ENCODE measurements around the gene ZNF837.
"Not testable (repeated sequence)": the region's sequence is repeated elsewhere in the genome, so short reads cannot be mapped to it uniquely, and the experiment has no call there.

GRCh38 chr19:58376724-58377123, 4.1 kb downstream of the ZNF837 start:
- TF ChIP-seq POLR2A (IDR thresholded peaks at IDR 0.05): not testable (repeated sequence)
- TF ChIP-seq, protein P1, sequence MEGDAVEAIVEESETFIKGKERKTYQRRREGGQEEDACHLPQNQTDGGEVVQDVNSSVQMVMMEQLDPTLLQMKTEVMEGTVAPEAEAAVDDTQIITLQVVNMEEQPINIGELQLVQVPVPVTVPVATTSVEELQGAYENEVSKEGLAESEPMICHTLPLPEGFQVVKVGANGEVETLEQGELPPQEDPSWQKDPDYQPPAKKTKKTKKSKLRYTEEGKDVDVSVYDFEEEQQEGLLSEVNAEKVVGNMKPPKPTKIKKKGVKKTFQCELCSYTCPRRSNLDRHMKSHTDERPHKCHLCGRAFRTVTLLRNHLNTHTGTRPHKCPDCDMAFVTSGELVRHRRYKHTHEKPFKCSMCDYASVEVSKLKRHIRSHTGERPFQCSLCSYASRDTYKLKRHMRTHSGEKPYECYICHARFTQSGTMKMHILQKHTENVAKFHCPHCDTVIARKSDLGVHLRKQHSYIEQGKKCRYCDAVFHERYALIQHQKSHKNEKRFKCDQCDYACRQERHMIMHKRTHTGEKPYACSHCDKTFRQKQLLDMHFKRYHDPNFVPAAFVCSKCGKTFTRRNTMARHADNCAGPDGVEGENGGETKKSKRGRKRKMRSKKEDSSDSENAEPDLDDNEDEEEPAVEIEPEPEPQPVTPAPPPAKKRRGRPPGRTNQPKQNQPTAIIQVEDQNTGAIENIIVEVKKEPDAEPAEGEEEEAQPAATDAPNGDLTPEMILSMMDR (IDR thresholded peaks at IDR 0.05): not testable (repeated sequence)

All from stomach (tissue), 4 donors.